Fibroblast of villous mesenchyme (primary cell): Measurements from ENCODE around the gene GULP1. TPM values are rescaled to one million over a fixed set of nuclear protein-coding genes. Genes with fewer than 3 reads are reported as not detected.
A peak's percentile ranks its signal among the peaks of the same experiment; 100 is the strongest.

Experiments
- DNase-seq: peaks from one replicate; pipeline ENCODE4 v3.0.0-alpha.2; 2010; ENCODE audit warnings: low read depth
- H3K4me3 ChIP-seq: 2 replicates; pipeline ENCODE4 v1.5.1; 2011; ENCODE audit warnings: low read depth, mild to moderate bottlenecking, low read length
- total RNA-seq: library from RNA; depleted of rRNA; stranded (reverse); fragments of >200 nt; gene quantifications from 2 replicates; pipeline ENCODE4 v1.2.3, GENCODE V29; 2012
- TF ChIP-seq, protein P1 (sequence below): IDR thresholded peaks from 2 replicates; pipeline ENCODE4 v1.5.1; 2012; ENCODE audit warnings: low read depth, mild to moderate bottlenecking, low read length; ENCODE audit not compliant: insufficient read depth

GULP1 gene
- total RNA-seq, 1 donor = 53.1 TPM

DNA sequence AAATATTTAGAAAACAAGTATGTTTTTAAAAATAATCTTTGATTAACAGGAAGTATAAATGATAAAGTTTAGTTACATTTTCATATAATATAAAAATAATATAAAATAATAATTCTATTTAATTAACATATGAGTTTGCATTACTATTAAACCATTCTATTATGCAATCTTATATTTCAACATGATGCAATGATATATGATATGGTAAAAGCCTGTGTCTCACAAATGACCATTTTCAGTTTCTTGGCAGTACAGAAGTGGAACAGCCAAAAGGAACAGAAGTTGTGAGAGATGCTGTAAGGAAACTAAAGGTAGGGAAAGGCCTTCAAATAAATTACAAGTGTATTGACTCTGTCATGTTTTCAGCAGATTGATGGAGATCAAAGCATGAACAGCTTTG is 230.8 kb downstream of the GULP1 start:
- H3K4me3 ChIP-seq = no peak overlapping the region
- DNase-seq = no peak

DNA sequence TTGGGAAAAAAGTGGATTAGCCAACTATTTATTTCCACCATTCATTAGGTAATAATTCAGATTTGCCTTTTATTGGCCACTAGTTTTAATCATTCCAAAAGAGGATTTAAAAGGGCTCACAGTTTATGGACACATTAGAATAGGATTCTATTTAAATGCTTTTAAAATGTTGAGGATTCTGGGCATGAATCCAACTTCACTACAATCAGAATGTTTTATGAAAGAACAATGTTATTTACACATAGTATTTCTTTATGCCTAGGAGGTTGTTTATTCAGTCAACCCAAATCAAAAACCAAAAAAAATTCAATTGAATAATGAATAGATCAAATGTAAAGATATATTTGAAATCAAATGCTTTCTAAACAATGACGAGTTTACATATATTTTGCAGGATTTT is 232.2 kb downstream of the GULP1 start:
- TF ChIP-seq, protein P1, sequence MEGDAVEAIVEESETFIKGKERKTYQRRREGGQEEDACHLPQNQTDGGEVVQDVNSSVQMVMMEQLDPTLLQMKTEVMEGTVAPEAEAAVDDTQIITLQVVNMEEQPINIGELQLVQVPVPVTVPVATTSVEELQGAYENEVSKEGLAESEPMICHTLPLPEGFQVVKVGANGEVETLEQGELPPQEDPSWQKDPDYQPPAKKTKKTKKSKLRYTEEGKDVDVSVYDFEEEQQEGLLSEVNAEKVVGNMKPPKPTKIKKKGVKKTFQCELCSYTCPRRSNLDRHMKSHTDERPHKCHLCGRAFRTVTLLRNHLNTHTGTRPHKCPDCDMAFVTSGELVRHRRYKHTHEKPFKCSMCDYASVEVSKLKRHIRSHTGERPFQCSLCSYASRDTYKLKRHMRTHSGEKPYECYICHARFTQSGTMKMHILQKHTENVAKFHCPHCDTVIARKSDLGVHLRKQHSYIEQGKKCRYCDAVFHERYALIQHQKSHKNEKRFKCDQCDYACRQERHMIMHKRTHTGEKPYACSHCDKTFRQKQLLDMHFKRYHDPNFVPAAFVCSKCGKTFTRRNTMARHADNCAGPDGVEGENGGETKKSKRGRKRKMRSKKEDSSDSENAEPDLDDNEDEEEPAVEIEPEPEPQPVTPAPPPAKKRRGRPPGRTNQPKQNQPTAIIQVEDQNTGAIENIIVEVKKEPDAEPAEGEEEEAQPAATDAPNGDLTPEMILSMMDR = no peak
- H3K4me3 ChIP-seq = no peak overlapping the region
- peak; percentile 37 for DNase-seq

More for the DNA sequence above, 230.8 kb downstream of the GULP1 start:
- TF ChIP-seq, protein P1 = no peak

DNA sequence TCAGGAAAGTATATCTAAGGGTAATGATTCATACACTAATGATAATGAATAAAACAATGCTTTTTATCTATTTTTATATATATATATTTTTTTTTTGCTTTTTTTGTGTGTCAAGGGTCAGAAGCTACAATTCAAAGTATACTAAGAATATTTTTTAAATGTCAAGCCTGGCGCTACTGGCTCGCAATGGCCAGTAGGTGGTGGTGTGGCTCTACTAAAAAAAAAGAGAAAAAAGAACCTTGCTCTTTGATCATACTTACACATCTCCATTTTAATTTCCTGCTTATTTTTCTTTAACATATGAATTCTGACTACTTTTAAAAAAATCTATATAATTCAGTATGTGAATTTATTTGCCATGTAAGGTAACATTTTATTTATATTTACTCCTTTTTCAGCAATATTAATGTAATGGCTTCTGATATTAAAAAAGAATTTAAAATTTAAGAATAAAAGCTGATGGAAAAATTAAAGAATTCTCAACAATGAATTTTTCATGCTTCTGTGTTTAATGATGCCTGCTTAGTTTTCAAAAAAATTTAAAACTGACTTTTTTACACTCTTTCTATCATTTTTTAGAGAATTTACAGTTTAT is 232.9 kb downstream of the GULP1 start:
- H3K4me3 ChIP-seq = no peak overlapping the region
- peak; percentile 81 for DNase-seq
- TF ChIP-seq, protein P1 = peak; percentile 72

GRCh38 chr2:188526701-188527100 is 235.0 kb downstream of the GULP1 start:
- H3K4me3 ChIP-seq = no peak overlapping the region
- DNase-seq = peak; percentile 45
- TF ChIP-seq, protein P1 = no peak

GRCh38 chr2:188527141-188527540 is 235.5 kb downstream of the GULP1 start:
- peak; percentile 80 for DNase-seq
- no peak overlapping the region for H3K4me3 ChIP-seq
- TF ChIP-seq, protein P1 = no peak

DNA sequence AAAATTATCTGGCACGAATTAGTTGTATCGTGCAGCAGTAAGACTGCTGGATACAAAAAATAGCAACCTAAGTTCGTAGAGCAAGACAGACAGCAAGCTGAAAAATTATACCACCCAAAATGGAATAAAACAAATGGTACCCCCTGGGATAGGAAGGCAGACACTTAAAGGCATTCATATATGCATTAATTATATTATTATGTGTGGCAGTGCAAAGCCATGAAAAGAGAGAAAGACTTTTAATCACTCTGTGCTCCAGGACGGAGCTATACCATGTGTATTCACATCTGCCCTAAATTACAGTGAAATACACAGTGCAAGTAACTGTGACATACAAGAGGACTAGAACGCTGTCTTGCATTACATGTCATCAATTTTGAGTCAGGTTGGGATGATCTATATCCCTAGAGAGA is 235.9 kb downstream of the GULP1 start:
- no peak for DNase-seq
- TF ChIP-seq, protein P1 = no peak
- no peak overlapping the region for H3K4me3 ChIP-seq

DNA sequence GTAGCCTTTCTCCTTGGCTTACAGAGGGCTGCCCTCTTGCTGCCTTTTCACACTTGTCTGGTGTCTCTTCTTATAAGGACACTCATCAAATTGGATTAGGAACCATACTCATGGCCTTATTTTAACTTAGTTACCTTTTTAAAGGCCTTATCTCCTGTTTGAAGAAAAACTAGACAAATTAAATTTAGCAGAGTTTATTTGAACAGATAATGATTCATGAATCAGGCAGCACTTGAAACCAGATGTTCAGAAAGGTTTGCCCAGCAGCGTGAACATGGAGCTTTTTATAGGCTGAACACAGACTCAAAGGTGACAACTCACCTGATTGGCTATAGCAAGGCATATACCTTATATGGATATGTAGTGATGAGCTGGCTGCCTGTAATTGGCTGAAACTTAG is 238.0 kb downstream of the GULP1 start:
- no peak overlapping the region for H3K4me3 ChIP-seq
- TF ChIP-seq, protein P1 = no peak
- DNase-seq = no peak
